ENCODE measurements around the gene OR5T2. TPM values are rescaled to one million over a fixed set of nuclear protein-coding genes. Genes with fewer than 3 reads are reported as not detected.

Gene OR5T2
- total RNA-seq (2021; ENCODE audit: unreplicated experiment) (not detected), Bru-seq, nascent RNA (not detected), BruChase-seq, experiment 1, labeled RNA remaining after a 6-hour chase (not detected), BruChase-seq, experiment 2, labeled RNA remaining after a 2-hour chase (not detected)
- not detected in 2 replicates for polyA plus RNA-seq (2012)
- long read RNA-seq: 0 reads

GRCh38 chr11:56234155-56234554 lies at the start of gene OR5T2:
Gene OR5T2 (minus strand): TSS chr11:56234255. CDS start chr11:56233062, 1,193 bp downstream.
- CTCF ChIA-PET: no interaction called here

More at GRCh38 chr11:56234155-56234554, at the start of gene OR5T2:
- no peak within 1 kb of the TSS for H3K4me3 ChIP-seq (replicated peaks in 1 of 2; ENCODE audit: low read depth in 1 of 2, low read length in 2 of 2)
- H4K20me1 ChIP-seq (ENCODE audit: insufficient read depth): no peaks in the 10 kb centered on the region
- no peaks in the 10 kb centered on the region for H3K27me3 ChIP-seq (ENCODE audit: insufficient read depth, low read length)
- H3K27ac ChIP-seq (ENCODE audit: low read depth, low read length): no peak within 1 kb of the TSS
- no peak within 1 kb of the TSS for H2AFZ ChIP-seq (ENCODE audit: low read depth, low read length, poor library complexity, severe bottlenecking)
- ATAC-seq (no peak), DNase-seq (ENCODE audit: low read depth, low spot score) (no peak)
- peaks cover 14 to 24% of the 10 kb centered on the region in 2 experiments; a peak in 2 of 4 replicates for H3K9me3 ChIP-seq (ENCODE audit: control insufficient read depth in 1 of 2, insufficient read depth in 1 of 2, low read depth in 1 of 2, low read length in 2 of 2)
- no peaks in the 10 kb centered on the region for H3K79me2 ChIP-seq (ENCODE audit: insufficient read depth, low read length)
- H3K36me3 ChIP-seq (ENCODE audit: control insufficient read depth in 1 of 2, insufficient read depth in 2 of 2, low read length in 2 of 2): no peaks in the 10 kb centered on the region
- no peak within 1 kb of the TSS for H3K9ac ChIP-seq (ENCODE audit: low read length)
- no peaks in the 10 kb centered on the region for H3K9me2 ChIP-seq (ENCODE audit: insufficient read depth)
- TF ChIP-seq ELF1 (IDR thresholded peaks at IDR 0.05; ENCODE audit: borderline replicate concordance, low read depth) (no peak), EGR1 (IDR thresholded peaks at IDR 0.05; ENCODE audit: low read depth) (no peak), EZH2 (IDR thresholded peaks at IDR 0.05) (no peak), POLR2A (IDR thresholded peaks at IDR 0.05; ENCODE audit: borderline replicate concordance, extremely low read depth, insufficient read depth, insufficient read length) (no peak), ZFX (IDR thresholded peaks at IDR 0.05) (no peak), EZH2phosphoT487 (IDR thresholded peaks at IDR 0.05; ENCODE audit: borderline replicate concordance) (no peak), JUND (IDR thresholded peaks at IDR 0.05) (no peak), CTCF (IDR thresholded peaks at IDR 0.05 in 2 of 3, conservative IDR thresholded peaks at IDR 0.05 in 1 of 3; ENCODE audit: borderline replicate concordance in 1 of 3, insufficient read depth in 1 of 3, low read depth in 2 of 3, low read length in 2 of 3) (no peak), POLR2AphosphoS5 (IDR thresholded peaks at IDR 0.05; ENCODE audit: low read depth, low read length) (no peak), SIN3A (IDR thresholded peaks at IDR 0.05; ENCODE audit: low read depth) (no peak)
- TF ChIP-seq, protein P1, sequence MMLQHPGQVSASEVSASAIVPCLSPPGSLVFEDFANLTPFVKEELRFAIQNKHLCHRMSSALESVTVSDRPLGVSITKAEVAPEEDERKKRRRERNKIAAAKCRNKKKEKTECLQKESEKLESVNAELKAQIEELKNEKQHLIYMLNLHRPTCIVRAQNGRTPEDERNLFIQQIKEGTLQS (IDR thresholded peaks at IDR 0.05): no peak
- TF ChIP-seq, protein P2, sequence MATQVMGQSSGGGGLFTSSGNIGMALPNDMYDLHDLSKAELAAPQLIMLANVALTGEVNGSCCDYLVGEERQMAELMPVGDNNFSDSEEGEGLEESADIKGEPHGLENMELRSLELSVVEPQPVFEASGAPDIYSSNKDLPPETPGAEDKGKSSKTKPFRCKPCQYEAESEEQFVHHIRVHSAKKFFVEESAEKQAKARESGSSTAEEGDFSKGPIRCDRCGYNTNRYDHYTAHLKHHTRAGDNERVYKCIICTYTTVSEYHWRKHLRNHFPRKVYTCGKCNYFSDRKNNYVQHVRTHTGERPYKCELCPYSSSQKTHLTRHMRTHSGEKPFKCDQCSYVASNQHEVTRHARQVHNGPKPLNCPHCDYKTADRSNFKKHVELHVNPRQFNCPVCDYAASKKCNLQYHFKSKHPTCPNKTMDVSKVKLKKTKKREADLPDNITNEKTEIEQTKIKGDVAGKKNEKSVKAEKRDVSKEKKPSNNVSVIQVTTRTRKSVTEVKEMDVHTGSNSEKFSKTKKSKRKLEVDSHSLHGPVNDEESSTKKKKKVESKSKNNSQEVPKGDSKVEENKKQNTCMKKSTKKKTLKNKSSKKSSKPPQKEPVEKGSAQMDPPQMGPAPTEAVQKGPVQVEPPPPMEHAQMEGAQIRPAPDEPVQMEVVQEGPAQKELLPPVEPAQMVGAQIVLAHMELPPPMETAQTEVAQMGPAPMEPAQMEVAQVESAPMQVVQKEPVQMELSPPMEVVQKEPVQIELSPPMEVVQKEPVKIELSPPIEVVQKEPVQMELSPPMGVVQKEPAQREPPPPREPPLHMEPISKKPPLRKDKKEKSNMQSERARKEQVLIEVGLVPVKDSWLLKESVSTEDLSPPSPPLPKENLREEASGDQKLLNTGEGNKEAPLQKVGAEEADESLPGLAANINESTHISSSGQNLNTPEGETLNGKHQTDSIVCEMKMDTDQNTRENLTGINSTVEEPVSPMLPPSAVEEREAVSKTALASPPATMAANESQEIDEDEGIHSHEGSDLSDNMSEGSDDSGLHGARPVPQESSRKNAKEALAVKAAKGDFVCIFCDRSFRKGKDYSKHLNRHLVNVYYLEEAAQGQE (IDR thresholded peaks at IDR 0.05; ENCODE audit: low read depth): no peak
- ChIA-PET RAD21 (ENCODE audit: low non-redundant PET in 1 of 2, low total read pairs in 2 of 2, uncharacterized antibody in 2 of 2, unreplicated experiment in 2 of 2) (no interaction called here), POLR2A (no interaction called here)
- H3K4me2 ChIP-seq (ENCODE audit: low read length): no peak within 1 kb of the TSS
- intact Hi-C loops (cut with micrococcal nuclease): no loop called here
- H3K4me1 ChIP-seq (ENCODE audit: control insufficient read depth in 1 of 2, insufficient read depth in 2 of 2, low read length in 2 of 2): no peaks in the 10 kb centered on the region
- BruUV-seq (replicated peaks): no TSS peak

All from HCT116 (cell line).